Kidney (tissue), 14 donors: ENCODE data around the gene MAPK10. TPM values are rescaled to one million over a fixed set of nuclear protein-coding genes. Genes with fewer than 3 reads are reported as not detected.

Source experiments
- DNase-seq, 5 donors: peaks; one replicate each; pipeline ENCODE4 v3.0.0-alpha.2; 2013 to 2020
- FAIRE-seq: peaks from 2 replicates; lab custom pipeline; 2012; peaks lifted over from hg19 to GRCh38; lab: Jason Lieb, UNC
- H3K27ac ChIP-seq, 2 donors: one replicate each; pipeline ENCODE4 v1.7.0; 2013; ENCODE audit warnings: low read depth in 2 of 2, low read length in 2 of 2, inconsistent platforms in 1 of 2
- H3K27me3 ChIP-seq: one replicate; pipeline ENCODE4 v1.7.1; 2013; ENCODE audit warnings: low read length, inconsistent platforms; ENCODE audit not compliant: control insufficient read depth, insufficient read depth
- H3K36me3 ChIP-seq, 3 donors: one replicate each; pipeline versions ENCODE4 v1.7.0 to v1.7.1; 2013; ENCODE audit warnings: low read length in 3 of 3, control low read depth in 1 of 3, inconsistent platforms in 1 of 3; ENCODE audit not compliant: insufficient read depth in 3 of 3, control insufficient read depth in 2 of 3
- H3K4me1 ChIP-seq, 3 donors: one replicate each; pipeline versions ENCODE4 v1.7.0 to v1.7.1; 2013; ENCODE audit warnings: low read length in 3 of 3, inconsistent platforms in 1 of 3, low read depth in 1 of 3; ENCODE audit not compliant: control insufficient read depth in 2 of 3, insufficient read depth in 2 of 3
- H3K4me3 ChIP-seq, 3 donors: one replicate each; pipeline versions ENCODE4 v1.7.0 to v1.8.1; 2013; ENCODE audit warnings: low read length in 3 of 3, control low read depth in 1 of 3, inconsistent platforms in 1 of 3
- H3K9ac ChIP-seq, 3 donors: one replicate each; pipeline versions ENCODE4 v1.7.0 to v1.7.1; 2013; ENCODE audit warnings: low read length in 3 of 3, control low read depth in 1 of 3, inconsistent platforms in 1 of 3
- H3K9me3 ChIP-seq, 3 donors: one replicate each; pipeline versions ENCODE4 v1.7.0 to v1.7.1; 2013; ENCODE audit warnings: low read length in 3 of 3, control low read depth in 1 of 3, inconsistent platforms in 1 of 3; ENCODE audit not compliant: control insufficient read depth in 2 of 3, insufficient read depth in 1 of 3
- CTCF ChIP-seq: IDR thresholded peaks from 3 replicates; pipeline ENCODE4 v1.5.1; 2012; ENCODE audit warnings: mild to moderate bottlenecking, moderate library complexity, borderline replicate concordance; ENCODE audit not compliant: insufficient read depth; ENCODE audit errors: extremely low read depth
- intact Hi-C: fragments of 100-400 bp; cut with DNase I; formaldehyde crosslinking; loops from one replicate; pipeline ENCODE4 v1.11.1; 2022
- polyA plus RNA-seq: library from polyadenylated mRNA; stranded (reverse); fragments of 350-450 nt; fragmentation: Illumina TruSeq; extraction: RNeasy Lipid Tissue Mini Kit (QIAGEN cat#74804); gene quantifications from one replicate; pipeline ENCODE4 v1.2.3, GENCODE V29; 2014; ENCODE audit warnings: low read depth, low replicate concordance; ENCODE audit not compliant: insufficient read depth
- total RNA-seq: library from RNA; stranded (reverse); fragmentation: NEBNext Ultra II Directional; extraction: Animal tissue kit (Norgen Biotek cat#: 25700); gene quantifications from one replicate; pipeline ENCODE4 v1.2.1, GENCODE V29; 2021
- donor health status: control.
- donor health status: control.
- donor health status: control.
- donor health status: control.
- donor health status: control.
- donor health status: DM: yes; HTN: yes; CAD: no.
- donor health status: Normal renal cell carcinoma (clear cell type).

Gene MAPK10
- total and polyA plus RNA-seq, 2 donors from 2014 or later: 27.6 to 54.5 TPM

- no peak for DNase-seq
- intact Hi-C loops: no loop called here
- Histone ChIP-seq H3K9me3 (no peaks in the 10 kb centered on the region), H3K36me3 (peaks cover 0 to 8% (median 0%) of the 10 kb centered on the region in 3 donors), H3K27ac (no peak overlapping the region), H3K4me1 (peaks cover 0 to 9% (median 7%) of the 10 kb centered on the region in 3 donors), H3K9ac (no peak overlapping the region), H3K27me3 (no peaks in the 10 kb centered on the region), H3K4me3 (no peak overlapping the region)
- peak; percentile 38 for FAIRE-seq
- TF ChIP-seq CTCF: no peak
Measured at GRCh38 chr4:85952528-85952927, 407.3 kb downstream of the MAPK10 start.

GRCh38 chr4:85951099-85951498 is 408.8 kb downstream of the MAPK10 start:
- H3K4me3 ChIP-seq: no peak overlapping the region
- peaks cover 0 to 8% (median 0%) of the 10 kb centered on the region in 3 donors for H3K36me3 ChIP-seq
- H3K9me3 ChIP-seq: no peaks in the 10 kb centered on the region
- FAIRE-seq (no peak), DNase-seq (no peak)
- H3K9ac ChIP-seq: no peak overlapping the region
- no peak for TF ChIP-seq CTCF
- intact Hi-C loops: no loop called here
- no peak overlapping the region for H3K27ac ChIP-seq
- H3K4me1 ChIP-seq: peaks cover 0 to 7% (median 4%) of the 10 kb centered on the region in 3 donors
- no peaks in the 10 kb centered on the region for H3K27me3 ChIP-seq

GRCh38 chr4:85946821-85947220 is 413.0 kb downstream of the MAPK10 start:
- no peak for TF ChIP-seq CTCF
- no peaks in the 10 kb centered on the region for H3K36me3 ChIP-seq
- H3K27me3 ChIP-seq: no peaks in the 10 kb centered on the region
- H3K9ac ChIP-seq: no peak overlapping the region
- no peak overlapping the region for H3K27ac ChIP-seq
- intact Hi-C loops: no loop called here
- no peak overlapping the region for H3K4me3 ChIP-seq
- no peak for DNase-seq
- no peaks in the 10 kb centered on the region for H3K9me3 ChIP-seq
- FAIRE-seq: no peak
- H3K4me1 ChIP-seq: peaks cover 0 to 7% (median 3%) of the 10 kb centered on the region in 3 donors

- intact Hi-C loops: no loop called here
Measured at GRCh38 chr4:85942107-85942506, 417.7 kb downstream of the MAPK10 start.

More at GRCh38 chr4:85942107-85942506, 417.7 kb downstream of the MAPK10 start:
- peak overlapping the region; percentile 2 to 41 for H3K27ac ChIP-seq
- no peaks in the 10 kb centered on the region for H3K9me3 ChIP-seq
- peaks cover 10 to 16% (median 11%) of the 10 kb centered on the region in 3 donors for H3K4me1 ChIP-seq
- H3K4me3 ChIP-seq: peak overlapping the region in 2 of 3 donors; percentile 13 to 29
- no peak overlapping the region for H3K9ac ChIP-seq
- no peaks in the 10 kb centered on the region for H3K36me3 ChIP-seq
- TF ChIP-seq CTCF: no peak
- no peaks in the 10 kb centered on the region for H3K27me3 ChIP-seq
- DNase-seq (peak in 1 of 5 donors; percentile 37), FAIRE-seq (no peak)
